SIG-M5 (cell line): ENCODE measurements around the gene PRDM5.
"Not testable (repeated sequence)": the region's sequence is repeated elsewhere in the genome, so short reads cannot be mapped to it uniquely, and the experiment has no call there.

Source experiments
- DNase-seq: peaks from one replicate; lab custom pipeline; 2025; lab: John Stamatoyannopoulos, UW

The PRDM5 gene

GRCh38 chr4:120703908-120704307, 218.6 kb downstream of the PRDM5 start:
- DNase-seq: no peak

- no peak for DNase-seq
These were observed 223.2 kb downstream of the PRDM5 start for GRCh38 chr4:120699354-120699753.

- no peak for DNase-seq
These were observed 227.6 kb downstream of the PRDM5 start for GRCh38 chr4:120694973-120695372.

DNA sequence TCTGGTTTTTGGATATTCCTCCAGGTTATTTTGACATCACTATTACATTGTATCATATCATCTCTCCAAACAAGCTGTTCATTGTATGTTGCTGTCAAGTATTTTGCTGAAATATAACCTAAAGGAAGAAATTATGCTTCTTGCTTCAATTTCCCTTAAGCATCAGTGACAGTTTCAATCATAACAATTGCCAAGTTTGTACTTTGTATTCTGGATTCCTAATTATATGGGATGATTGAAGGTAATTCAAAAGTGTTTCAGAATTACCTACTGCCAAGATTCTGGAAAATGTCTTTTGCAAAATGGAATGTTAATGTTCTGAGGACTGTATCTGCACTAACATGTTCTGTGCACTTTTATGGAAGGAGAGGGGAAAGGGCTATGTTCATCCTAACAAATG, 228.7 kb downstream of the PRDM5 start:
- DNase-seq: no peak

GRCh38 chr4:120692964-120693363, 229.6 kb downstream of the PRDM5 start:
- no peak for DNase-seq

- DNase-seq: no peak
These were observed 231.0 kb downstream of the PRDM5 start for GRCh38 chr4:120691536-120691935.

- DNase-seq: no peak
These were observed 231.4 kb downstream of the PRDM5 start for GRCh38 chr4:120691106-120691505.

GRCh38 chr4:120688791-120689190, 233.7 kb downstream of the PRDM5 start:
- no peak for DNase-seq

DNA sequence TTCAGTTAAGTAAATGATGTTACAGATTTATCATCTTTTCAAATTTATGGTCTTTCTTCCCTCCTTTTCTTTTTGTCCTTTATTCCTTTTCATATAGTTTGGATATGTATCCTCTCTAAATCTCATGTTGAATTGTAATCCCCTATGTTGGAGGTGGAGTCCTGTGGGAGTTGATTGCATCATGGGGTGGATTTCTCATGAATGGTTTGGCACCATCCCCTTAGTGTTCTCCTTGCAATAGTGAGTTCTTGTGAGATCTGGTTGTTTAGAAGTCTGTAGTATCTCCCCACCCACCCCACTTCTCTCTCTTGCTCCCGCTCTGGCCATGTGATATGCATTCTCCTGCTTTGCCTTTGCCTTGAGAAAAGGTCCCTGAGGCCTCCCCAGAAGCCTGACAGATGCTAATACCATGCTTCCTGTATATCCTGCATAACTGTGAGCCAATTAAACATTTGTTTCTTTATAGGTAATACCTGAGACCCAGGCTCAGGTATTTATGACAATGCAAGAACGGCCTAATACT, 236.7 kb downstream of the PRDM5 start:
- DNase-seq: no peak

- DNase-seq: no peak
These were observed 238.5 kb downstream of the PRDM5 start for GRCh38 chr4:120683897-120684540.

- DNase-seq: no peak
These were observed 239.5 kb downstream of the PRDM5 start for GRCh38 chr4:120682981-120683380.

GRCh38 chr4:120680647-120681228, 241.8 kb downstream of the PRDM5 start:
- DNase-seq: no peak

DNA sequence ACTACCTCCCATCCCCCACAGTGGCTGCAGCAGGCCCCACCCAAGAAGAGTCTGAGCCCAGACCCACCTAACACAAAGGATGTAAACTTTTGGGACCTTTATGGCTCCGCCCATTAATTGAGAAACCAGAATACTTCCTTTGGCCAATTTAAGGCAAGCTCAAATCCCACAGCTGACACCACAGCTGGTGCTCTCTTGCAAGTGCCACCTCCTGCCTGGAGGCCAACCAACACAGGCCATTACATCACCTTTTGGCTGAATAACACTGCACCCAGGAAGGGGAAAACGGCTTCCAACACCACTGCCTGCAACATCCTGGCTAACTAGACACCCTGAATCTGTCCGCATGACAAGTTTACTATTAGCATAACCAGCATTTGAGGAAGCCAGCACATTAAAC, 248.8 kb downstream of the PRDM5 start:
- no peak for DNase-seq

DNA sequence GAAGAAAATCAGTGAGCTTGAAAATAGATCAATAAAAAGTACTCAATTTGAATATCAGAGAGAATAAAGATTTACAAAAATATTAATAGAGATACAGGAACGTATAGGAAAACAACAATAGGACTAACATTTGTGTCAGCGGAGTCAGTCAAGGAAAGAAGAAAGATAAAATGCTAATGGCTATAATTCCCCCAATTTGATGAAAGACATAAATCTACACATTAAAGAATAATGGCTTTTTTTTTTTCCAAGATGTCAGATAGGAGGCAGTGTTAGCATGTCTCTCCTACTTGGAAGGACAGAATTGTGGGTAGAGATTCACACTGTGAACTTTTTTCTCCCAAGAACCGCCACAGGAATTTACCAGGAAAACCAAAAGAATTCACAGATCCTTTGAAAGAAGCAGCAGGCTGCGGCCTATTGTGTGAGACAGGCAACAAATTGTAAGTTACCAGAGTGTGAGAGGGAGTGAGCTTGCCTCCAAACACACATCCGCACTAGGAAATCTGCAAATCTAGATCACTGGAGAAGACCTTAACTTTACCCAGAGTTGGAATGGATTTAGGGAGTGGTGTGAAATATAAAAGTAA, 249.9 kb downstream of the PRDM5 start:
- no peak for DNase-seq

GRCh38 chr4:120672076-120672475, 250.4 kb downstream of the PRDM5 start:
- DNase-seq: no peak

GRCh38 chr4:120671538-120671937, 251.0 kb downstream of the PRDM5 start:
- DNase-seq: no peak

GRCh38 chr4:120667102-120667501, 255.4 kb downstream of the PRDM5 start:
- DNase-seq: no peak

- DNase-seq: no peak
These were observed 257.7 kb downstream of the PRDM5 start for GRCh38 chr4:120664851-120665250.

- no peak for DNase-seq
These were observed 262.8 kb downstream of the PRDM5 start for GRCh38 chr4:120659616-120660170.

DNA sequence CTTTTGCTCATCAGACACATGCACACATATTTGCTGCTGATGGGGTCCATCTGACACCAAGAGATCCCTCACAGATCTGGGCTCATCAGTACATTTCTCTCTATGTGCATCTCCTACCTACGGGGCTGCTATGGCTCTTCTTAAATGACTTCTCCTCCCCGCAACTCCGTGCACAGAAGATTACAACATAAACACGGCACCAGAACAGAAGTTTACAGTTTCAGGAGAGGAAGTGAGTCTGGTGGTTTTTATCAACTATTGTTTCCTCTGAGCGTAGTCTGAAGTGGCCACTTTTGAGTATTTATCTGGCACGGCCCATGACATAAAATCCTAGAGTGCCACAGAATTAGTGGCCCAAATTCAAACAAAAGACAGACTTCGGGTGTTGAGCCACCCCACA, 263.8 kb downstream of the PRDM5 start:
- DNase-seq: peak; percentile 76

- no peak for DNase-seq
These were observed 268.5 kb downstream of the PRDM5 start for GRCh38 chr4:120653804-120654573.

- not testable (repeated sequence) for DNase-seq
These were observed 274.2 kb downstream of the PRDM5 start for GRCh38 chr4:120648336-120648735.
